Measurements from ENCODE around the gene RESP18. TPM values are rescaled to one million over a fixed set of nuclear protein-coding genes. Genes with fewer than 3 reads are reported as not detected.

RESP18 gene
- total RNA-seq, 2 experiments from 2014 or later, result not detected

DNA sequence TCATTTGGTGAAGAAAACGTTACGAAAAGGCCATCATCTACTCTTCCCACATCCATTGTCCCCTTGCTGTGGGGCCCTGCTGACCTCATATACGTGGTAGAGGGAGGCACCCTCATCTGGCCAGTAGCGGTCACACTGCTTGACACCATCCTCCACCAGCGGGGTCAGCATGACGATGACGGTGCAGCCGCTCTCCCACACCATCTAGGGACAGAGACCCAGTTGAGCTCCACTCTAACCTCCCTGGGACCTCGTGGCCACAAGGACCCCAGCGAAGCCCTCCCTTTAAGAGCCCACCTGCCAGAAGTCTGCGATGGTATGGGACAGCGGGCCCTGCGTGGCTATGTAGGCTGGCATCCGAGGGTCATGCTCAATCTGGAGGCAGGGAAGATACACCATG, 36.4 kb downstream of the RESP18 start:
- CTCF ChIA-PET, result interaction anchor here (1.3 to 4.9 kb wide), 11 partner anchors 9 to 889 kb away, joined by 3 to 76 read pairs (median 10); partner anchors contain the start of genes DNAJB2, NHEJ1, TUBA4A and TUBA4B
- POLR2A ChIA-PET, result interaction anchor here (3.2 kb wide), 1 partner anchor 17 kb away, joined by 26 read pairs; the partner anchor contains the start of gene DNAJB2

DNA sequence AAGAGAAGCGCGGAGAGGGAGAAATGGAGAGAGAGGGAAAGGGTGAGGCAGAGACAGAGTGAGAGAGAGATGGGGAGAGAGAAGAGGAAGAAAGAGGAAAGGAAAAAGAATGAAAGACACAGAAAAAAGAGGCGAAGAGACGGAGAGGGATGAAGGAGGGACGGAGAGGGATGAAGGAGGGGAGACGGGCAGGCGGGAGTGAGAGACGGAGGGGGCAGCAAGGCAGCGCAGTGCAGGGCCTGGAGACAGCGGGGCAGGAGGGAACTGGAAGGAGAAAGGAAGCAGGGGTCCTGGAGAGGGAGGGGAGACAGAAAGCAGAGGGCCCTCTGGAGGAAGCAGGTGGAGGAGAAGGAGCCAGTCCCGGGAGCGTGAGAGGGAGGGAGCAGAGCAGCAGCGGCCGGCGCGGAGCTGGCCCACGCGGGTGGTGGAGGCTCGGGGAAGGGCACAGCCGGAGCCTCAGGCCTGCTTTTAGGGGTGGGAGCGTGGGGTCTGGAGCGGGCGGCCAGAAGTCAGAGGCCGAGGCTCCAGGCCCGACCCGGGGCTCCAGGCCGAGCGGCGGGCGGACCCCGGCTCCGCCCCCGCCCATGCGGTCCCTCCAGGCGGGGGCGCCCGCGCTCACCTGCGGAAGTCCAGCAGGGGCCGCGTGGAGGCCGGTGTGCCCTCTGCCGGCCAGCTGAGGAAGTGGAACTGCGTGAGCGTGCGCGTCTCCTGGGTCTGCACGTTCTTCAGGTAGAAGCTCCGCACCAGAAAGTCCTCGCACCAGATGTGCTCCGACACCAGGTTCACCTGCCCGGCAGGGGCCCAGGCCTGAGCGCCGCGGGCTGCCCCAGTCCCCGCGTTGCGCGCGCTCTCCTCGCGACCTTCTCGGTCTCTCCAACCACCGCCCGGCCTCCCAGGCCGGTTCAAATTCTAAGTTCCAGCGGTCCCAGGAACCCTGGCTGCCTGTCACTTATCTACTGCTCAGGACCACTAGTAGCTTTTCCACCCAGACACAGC, 37.9 kb downstream of the RESP18 start:
- POLR2A ChIA-PET, result interaction anchor here (0.5 to 3.2 kb wide), 8 partner anchors 8 to 587 kb away, joined by 3 to 26 read pairs (median 6); partner anchors contain the start of genes ANKZF1, ATG9A, DNAJB2 and GLB1L
- CTCF ChIA-PET, result interaction anchor here (0.5 to 4.9 kb wide), 49 partner anchors 8 to 888 kb away, joined by 3 to 76 read pairs (median 5); partner anchors contain the start of genes CNPPD1, DNAJB2, DNPEP and GLB1L

DNA sequence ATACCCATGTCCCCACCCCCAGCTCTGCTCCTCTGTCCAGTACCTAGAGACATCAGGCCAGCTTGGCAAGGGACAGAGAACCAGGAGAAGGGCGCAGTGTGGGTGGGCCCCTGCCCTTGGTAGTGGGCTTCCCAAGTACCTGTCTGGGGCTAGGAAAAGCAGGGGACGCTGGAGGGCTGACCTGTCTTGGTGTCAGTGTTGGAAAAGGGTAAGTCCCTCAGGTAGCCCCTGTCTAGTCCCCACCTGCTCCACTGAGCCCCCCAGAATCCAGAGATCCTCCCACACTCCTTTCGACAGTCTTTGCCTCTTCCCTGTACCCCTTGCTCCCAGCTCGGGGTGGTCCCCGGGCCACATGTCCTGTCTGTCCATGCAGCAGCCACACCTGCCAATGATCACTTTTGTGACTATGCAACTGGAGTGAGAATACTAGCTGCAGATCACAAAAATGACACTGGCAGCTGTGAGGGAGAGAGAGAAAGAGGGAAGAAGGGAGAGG, 38.8 kb downstream of the RESP18 start:
- CTCF ChIA-PET, result interaction anchor here (2.1 to 4.9 kb wide), 6 partner anchors 10 to 314 kb away, joined by 5 to 76 read pairs (median 22); partner anchors contain the start of genes DNAJB2, TUBA4A and TUBA4B
- POLR2A ChIA-PET, result interaction anchor here (3.2 kb wide), 1 partner anchor 15 kb away, joined by 26 read pairs; the partner anchor contains the start of gene DNAJB2

DNA sequence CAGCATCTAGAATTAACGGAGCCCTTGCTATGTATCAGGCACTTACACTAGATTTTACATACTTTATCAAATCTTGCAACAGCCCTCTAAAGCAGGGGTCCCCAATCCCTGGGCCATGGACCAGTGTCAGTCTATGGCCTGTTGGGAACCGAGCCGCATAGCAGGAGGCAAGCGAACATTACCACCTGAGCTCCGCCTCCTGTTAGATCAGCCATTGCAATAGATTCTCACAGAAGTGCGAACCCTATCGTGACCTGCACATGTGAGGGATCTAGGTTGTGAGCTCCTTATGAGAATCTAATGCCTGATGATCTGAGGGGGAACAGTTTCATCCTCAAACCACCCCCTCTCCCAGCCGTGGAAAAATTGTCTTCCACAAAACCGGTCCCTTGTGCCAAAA, 39.9 kb downstream of the RESP18 start:
- CTCF ChIA-PET, result interaction anchor here (0.9 to 4.9 kb wide), 3 partner anchors 9 to 134 kb away, joined by 3 to 36 read pairs (median 35); partner anchors contain the start of genes TUBA4A and TUBA4B
- POLR2A ChIA-PET, result no interaction called here

DNA sequence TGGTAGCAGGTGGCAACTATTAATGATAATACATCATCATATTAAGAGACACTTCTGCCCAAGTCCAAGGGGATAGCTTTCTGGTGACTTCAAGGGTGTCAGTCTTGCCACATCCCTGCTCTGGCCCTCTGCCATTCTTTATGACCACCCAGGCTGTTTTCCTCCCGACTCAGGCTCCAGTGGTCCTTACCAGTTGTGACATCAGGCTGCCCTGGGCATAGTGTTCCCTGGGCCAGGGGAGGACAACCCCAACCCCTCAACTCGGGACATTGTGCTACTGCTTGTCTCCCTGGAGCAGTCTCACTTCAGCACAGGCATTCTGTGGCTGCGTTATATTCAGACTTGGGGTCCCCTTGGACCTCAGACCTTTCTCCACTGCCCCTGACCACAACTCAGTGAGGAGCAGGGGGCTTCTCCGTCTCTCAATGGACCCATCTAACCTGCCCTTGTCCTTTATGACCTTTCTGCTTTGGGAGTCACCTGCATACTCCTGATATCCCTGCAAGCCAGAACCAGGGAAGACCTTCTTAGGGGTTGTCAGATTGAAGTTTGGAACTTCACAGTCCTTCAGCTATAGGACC, 40.5 kb downstream of the RESP18 start:
- CTCF ChIA-PET, result interaction anchor here (3.4 to 4.9 kb wide), 2 partner anchors 9 to 14 kb away, joined by 19 to 36 read pairs; partner anchors contain the start of gene DNAJB2
- POLR2A ChIA-PET, result no interaction called here

DNA sequence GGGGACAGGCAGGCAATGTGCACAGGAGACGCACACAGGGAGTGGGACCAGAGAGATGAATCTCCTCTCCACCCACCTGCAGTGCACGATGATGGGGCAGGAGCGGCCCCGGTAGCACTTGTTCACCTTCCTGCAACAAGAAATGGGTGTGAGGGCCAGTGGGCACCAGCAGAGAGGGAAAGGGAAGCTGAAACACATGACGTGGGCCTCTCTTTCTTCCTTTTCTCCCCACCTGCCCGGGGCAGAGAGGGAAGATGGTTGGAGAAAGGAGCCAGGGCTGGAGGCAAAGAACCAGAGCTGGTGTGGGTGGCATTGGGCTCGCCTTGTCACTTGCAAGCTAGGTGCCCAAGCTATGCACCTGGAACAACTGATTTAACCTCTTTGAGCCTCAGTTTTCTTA, 41.1 kb downstream of the RESP18 start:
- POLR2A ChIA-PET, result no interaction called here
- CTCF ChIA-PET, result interaction anchor here (1.1 to 4.9 kb wide), 3 partner anchors 8 to 115 kb away, joined by 5 to 36 read pairs (median 19); partner anchors contain the start of gene DNAJB2

DNA sequence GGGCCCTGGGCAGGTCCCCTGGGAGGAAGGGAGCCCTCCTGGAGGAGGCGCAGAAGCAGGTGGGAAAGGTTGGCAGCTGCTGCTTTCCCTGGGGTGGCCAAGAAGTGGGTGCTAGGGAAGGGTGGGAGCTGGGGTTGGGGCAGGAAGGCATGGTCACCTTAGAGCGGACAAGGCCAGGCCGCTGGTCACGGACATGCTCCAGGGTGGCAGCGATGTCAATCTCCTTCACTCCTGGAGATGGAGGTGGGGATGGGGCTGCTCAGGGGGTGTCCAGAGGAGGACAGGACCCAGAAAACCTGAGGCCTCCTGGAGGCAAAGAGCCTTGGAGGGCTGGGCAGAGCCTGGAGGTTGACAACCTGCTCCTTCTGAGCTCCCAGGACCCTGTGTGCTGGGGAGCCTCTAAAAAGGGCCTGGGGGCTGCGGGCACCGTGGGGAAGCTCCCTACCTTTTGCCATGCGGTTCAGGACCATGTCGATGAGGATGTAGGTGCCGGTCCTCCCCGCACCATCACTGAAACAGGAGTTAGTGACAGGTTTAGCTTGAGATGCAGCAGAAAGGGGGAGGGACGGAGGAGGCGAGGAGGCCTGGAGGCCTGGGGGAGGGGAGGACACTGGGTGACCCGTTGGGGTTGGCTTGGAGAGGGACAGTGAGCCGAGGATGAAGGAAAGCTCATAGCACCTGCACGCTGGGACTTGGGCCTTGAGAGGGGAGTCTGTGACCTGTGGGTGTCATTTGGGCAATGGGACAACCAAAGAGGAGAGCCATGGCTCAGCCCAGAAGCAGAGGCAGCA, 42.0 kb downstream of the RESP18 start:
- ChIA-PET CTCF (interaction anchor here (1.1 to 3.4 kb wide), 2 partner anchors 12 to 115 kb away, joined by 5 to 19 read pairs; partner anchors contain the start of gene DNAJB2), POLR2A (no interaction called here)

DNA sequence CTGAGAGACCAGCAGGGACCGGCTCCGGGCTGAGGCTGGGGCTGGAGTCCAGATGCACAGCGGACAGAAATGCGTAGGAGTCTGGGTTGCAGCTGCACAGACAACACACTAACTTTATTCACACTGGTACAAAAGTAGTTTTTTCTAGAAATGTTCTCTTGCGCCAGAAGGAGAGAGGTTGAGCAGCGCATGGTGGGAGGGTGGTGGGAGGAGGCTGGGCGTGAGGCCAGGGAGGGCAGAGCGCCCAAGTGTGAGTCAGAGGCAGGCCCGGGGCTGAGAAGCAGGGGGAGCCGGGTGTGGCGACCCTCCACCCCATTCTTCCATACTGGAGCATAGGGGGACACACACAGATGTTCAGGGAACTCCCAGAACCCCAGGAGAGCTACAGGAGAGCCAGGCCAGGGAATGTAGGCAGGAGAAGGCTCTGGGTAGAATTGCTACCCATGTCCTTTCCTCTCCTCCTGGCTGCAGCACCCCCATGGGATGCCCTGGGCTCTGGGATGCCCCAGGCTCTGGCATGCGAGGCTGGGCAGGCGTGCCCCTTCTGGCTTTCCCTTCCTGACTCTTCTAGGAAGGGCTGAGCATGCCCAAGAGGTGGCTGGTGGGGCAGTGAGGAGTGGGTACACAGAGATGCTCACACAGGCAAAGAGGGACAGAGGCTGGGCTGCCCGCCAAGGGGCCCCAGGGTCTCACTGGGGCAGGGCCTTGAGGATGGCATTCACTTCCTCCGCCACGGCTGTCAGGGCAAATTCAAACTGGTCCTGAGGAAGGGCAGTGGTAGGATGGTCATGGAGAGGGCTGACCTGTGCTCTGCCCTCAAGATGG, 42.8 kb downstream of the RESP18 start:
- ChIA-PET CTCF (interaction anchor here (1.1 to 3.4 kb wide), 2 partner anchors 12 to 114 kb away, joined by 5 to 19 read pairs; partner anchors contain the start of gene DNAJB2), POLR2A (no interaction called here)

DNA sequence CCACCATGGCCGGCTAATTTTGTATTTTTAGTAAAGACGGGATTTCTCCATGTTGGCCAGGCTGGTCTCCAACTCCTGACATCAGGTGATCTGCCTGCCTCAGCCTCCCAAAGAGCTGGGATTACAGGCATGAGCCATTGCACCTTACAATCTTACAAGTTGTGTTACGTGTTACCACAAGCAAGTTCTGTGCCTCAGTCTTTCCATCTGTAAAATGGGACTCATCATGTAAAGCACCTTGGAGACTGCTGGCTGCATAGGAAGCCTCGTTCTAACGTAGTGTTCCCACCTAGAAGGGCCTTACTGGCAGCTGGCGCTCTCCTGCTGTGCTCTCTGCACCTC, 43.4 kb downstream of the RESP18 start:
- CTCF ChIA-PET, result interaction anchor here (3.4 kb wide), 1 partner anchor 11 kb away, joined by 19 read pairs; the partner anchor contains the start of gene DNAJB2
- POLR2A ChIA-PET, result no interaction called here

DNA sequence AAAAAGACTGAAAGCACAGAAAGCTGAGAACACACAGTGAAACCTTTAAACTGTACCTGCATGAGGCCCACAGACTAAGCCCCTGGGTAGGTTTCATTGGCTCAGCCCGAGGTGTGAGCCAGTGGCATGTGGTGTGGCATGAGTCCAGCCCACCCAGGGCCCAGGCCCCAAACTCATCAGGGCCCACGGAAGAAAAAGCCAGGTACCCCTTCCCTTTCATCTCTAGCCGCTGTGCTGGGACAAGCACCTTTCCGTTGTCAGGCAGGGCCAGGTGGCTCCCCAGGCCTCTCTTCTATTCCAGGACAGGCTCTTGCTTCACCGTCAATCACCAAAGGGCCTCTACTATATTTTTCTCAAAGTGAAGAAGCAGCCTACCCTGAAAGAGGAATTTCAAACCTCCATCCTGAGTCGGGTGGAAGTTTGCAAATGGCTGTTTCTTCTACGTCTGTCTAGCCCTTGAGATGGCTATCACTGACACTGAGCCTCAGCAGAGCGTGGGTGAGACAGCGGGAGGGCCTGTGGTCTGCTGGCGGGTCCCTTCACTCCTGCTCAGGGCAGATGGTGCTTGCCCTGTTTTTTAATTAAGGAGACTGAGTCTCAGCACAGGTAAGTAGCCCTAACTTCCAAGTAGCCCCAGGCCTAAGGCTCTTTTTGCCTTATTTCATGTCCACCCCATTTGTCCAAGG, 44.8 kb downstream of the RESP18 start:
- POLR2A ChIA-PET, result interaction anchor here (0.6 to 0.8 kb wide), 2 partner anchors 9 to 43 kb away, joined by 4 to 6 read pairs; no protein-coding TSS in a partner anchor
- CTCF ChIA-PET, result no interaction called here

DNA sequence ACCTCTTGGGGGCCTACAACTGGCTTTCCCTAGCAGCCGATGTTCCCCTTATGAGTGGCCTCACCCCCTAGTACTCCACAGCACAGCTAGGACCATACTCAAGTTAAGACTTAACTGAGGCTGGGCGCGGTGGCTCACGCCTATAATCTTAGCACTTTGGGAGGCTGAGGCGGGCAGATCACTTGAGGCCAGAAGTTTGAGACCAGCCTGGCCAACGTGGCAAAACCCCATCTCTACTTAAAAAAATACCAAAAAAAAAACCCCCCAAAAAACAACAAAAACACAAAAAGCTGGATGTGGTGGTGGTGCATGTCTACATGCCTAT, 45.5 kb downstream of the RESP18 start:
- POLR2A ChIA-PET, result interaction anchor here (0.5 to 0.6 kb wide), 2 partner anchors 8 kb away, joined by 5 to 6 read pairs; no protein-coding TSS in a partner anchor

DNA sequence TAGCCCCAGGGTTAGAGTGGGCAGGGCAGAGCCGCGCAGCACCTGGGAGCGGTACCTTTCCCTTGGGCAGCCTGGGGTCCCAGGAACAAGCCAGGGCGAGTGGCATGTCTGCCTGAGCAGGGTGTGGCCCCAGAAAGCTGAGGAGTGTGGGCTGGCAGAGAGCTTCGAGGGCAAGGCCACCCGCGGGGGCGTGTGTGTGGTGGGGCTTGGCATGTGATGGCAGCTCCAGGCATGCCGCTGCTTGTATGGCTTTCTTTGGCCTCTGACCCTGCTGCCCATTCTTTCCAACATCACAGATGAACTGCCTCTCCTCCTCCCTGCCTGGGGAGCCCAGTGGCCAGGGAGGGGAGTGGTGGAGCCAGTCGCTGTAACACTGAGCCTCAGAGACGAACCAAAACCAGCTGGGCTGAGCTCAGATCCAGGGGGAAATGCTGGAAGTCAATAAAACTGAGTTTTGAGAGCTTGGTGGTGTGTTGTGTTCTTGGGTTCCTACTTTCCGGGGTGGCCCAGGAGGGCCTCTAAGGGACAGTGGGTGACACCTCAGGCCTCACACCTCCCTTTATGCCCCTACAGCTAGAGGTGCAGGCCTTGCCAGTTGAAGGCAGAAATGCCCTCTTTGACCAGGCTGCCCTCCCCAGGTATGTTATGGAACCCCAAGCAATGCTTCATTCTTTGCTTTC, 46.0 kb downstream of the RESP18 start:
- ChIA-PET CTCF (interaction anchor here (1.2 to 1.4 kb wide), 2 partner anchors 8 to 9 kb away, joined by 5 read pairs; no protein-coding TSS in a partner anchor), POLR2A (interaction anchor here (0.5 to 0.9 kb wide), 2 partner anchors 8 to 9 kb away, joined by 3 to 5 read pairs; no protein-coding TSS in a partner anchor)

More for the DNA sequence above, 45.5 kb downstream of the RESP18 start:
- CTCF ChIA-PET, result interaction anchor here (1.4 kb wide), 1 partner anchor 9 kb away, joined by 5 read pairs; no protein-coding TSS in a partner anchor

DNA sequence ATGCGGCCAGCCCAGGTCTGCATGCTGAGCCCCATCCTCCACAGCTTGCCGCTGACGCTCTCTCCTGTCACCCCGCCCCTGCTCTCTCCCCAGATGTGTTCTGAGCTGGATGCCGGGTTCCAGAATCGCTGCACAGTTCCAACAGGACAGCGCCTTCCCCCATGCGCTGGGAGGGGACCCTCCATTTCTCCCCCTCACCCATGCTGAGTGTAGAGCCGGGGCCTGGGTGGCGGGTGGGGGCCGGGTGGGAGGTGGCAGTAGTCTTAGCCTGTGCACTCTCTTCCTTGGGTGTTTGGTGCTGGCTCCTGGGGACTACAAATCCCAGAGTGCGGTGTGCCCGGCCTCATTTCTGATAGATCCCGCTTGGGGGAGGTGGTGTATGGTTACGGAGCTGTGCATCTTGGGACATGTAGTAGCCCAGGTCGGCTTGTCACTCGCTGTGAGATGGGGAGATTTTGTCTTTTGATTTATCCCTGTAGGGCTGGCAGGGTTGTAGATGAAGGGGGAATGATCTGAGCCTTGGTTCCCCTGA, 46.6 kb downstream of the RESP18 start:
- ChIA-PET CTCF (interaction anchor here (1.2 to 1.4 kb wide), 2 partner anchors 8 to 9 kb away, joined by 5 read pairs; no protein-coding TSS in a partner anchor), POLR2A (interaction anchor here (0.9 kb wide), 1 partner anchor 9 kb away, joined by 3 read pairs; no protein-coding TSS in a partner anchor)

DNA sequence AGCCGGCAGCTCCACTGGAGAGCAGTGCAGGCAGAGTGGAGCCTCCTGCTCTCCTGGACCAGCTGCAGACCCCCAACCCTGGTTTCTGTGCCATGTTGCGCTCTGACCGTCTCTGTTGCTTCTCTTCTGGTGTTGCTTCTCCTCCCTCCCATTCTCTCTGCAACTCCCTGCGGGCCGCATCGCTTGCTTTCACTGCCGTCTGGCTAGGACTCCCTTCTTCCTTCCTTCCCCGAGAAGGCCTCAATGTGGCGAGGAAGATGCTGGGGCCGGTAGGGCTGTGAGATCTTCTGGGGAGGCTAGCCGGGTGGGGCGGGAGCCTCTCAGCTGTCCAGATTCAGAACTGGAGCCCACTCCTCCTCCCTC, 47.2 kb downstream of the RESP18 start:
- ChIA-PET CTCF (interaction anchor here (4.3 kb wide), 1 partner anchor 8 kb away, joined by 36 read pairs; no protein-coding TSS in a partner anchor), POLR2A (no interaction called here)

DNA sequence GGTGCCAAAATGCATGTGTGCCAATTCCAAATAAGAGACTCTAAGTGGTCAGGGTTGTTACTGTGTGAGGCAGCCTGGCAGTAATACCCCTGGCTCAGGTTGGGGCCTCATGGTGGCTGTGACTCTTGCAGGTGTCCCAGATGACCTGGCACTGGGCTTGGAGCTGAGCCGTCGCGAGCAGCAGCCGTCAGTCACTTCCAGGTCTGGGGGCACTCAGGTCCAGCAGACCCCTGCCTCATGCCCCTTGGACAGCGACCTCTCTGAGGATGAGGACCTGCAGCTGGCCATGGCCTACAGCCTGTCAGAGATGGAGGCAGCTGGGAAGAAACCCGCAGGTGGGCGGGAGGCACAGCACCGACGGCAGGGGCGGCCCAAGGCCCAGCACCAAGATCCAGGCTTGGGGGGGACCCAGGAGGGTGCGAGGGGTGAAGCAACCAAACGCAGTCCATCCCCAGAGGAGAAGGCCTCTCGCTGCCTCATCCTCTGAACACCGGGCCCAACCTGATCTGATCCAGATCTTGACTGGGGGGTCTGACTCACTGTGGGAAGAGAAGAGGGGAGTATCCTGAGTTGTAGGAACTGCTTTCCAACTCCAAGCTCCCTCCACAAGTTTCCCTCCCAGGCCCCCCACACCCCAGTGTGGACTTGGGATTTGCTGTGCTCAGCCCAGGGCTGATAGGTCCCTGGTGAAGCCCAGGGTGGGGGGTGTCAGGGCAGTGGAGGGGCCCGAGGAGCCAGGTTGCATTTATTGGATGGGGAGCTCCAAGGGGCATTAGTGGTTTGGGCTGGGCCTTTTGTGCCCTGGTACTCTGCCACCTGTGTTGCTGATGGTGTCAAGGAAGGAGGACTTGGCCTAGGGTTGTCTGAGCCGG, 47.8 kb downstream of the RESP18 start:
- ChIA-PET POLR2A (no interaction called here), CTCF (interaction anchor here (0.5 to 4.3 kb wide), 2 partner anchors 9 to 713 kb away, joined by 3 to 36 read pairs; no protein-coding TSS in a partner anchor)

Data from activated CD8-positive, alpha-beta memory T cell treated with anti-CD3 and anti-CD28 coated beads for 36 hours (primary cell).